Jurkat, Clone E6-1 (cell line): ENCODE results near the gene RPL36AL. TPM values are rescaled to one million over a fixed set of nuclear protein-coding genes. Genes with fewer than 3 reads are reported as not detected.
"Not testable (repeated sequence)": the region's sequence is repeated elsewhere in the genome, so short reads cannot be mapped to it uniquely, and the experiment has no call there.

ENCODE experiments used
- DNase-seq: peaks from one replicate; pipeline ENCODE4 v3.0.0-alpha.2; 2011; ENCODE audit warnings: low read depth, low spot score
- H3K4me3 ChIP-seq: 2 replicates; pipeline ENCODE4 v1.5.1; 2011; ENCODE audit warnings: mild to moderate bottlenecking, low read length, control low read depth, moderate library complexity
- polyA plus RNA-seq: library from polyadenylated mRNA; unstranded; fragments of >200 nt; gene quantifications from one replicate; pipeline ENCODE4 v1.2.1, GENCODE V29; 2012; ENCODE audit warnings: missing spikeins; ENCODE audit not compliant: insufficient read length, insufficient read depth

RPL36AL gene
- 479 TPM for polyA plus RNA-seq

GRCh38 chr14:49620182-49621113 is at the start of gene RPL36AL, which contains the start of gene MGAT2:
TSS of gene RPL36AL (minus strand) at chr14:49620626. CDS start at chr14:49619104, 1,522 bp downstream.
TSS of gene MGAT2 (plus strand) at chr14:49620799. CDS start at chr14:49621269, 470 bp downstream.
- H3K4me3 ChIP-seq, result peak within 1 kb of the TSS; percentile 74
- DNase-seq, result peak; percentile 97

GRCh38 chr14:49659526-49660455 is 39.4 kb upstream of the RPL36AL start:
- no peak overlapping the region for H3K4me3 ChIP-seq
- DNase-seq, result no peak

- not testable (repeated sequence) for H3K4me3 ChIP-seq, DNase-seq
Observed at GRCh38 chr14:49657500-49657899, 37.1 kb upstream of the RPL36AL start.

GRCh38 chr14:49654511-49654910 is 34.1 kb upstream of the RPL36AL start:
- DNase-seq, result no peak
- no peak overlapping the region for H3K4me3 ChIP-seq

DNA sequence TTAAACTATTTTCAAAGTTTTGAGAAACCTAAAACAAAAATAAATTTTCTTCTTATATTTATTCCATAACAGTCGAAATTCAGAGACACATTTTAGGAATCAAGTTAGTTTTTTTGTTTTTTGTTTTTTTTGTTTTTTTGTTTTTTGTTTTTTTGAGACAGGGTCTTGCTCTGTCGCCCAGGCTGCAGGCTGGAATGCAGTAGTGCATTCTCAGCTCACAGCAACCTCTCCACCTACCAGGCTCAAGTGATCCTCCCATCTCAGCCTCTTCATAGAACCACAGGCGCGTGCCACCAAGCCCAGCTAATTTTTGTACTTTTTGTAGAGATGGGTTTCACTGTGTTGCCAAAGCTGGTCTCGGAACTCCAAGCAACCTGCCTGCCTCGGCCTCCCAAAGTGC is 33.1 kb upstream of the RPL36AL start:
- no peak for DNase-seq
- H3K4me3 ChIP-seq, result no peak overlapping the region

DNA sequence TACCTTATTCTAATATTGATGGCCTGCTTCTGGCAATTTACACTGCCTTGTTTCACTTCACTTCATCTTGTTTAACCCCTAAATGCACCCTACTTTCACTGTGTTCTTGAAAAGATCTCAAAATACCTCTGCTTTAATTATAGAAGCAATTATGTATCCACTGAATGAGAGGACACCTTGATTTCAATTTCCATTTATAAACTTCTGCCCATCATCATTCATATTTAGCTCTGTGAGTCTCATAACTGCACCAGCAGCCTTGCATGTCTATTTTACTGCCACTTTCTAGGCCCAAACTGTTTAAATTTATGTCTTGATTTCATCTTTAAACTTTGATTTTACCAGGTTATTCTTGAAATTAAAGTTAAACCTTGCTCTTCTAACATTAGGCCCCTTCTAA is 21.7 kb upstream of the RPL36AL start:
- no peak for DNase-seq
- H3K4me3 ChIP-seq, result no peak overlapping the region

- DNase-seq, result no peak
Observed at GRCh38 chr14:49641697-49642129, 21.3 kb upstream of the RPL36AL start.

DNA sequence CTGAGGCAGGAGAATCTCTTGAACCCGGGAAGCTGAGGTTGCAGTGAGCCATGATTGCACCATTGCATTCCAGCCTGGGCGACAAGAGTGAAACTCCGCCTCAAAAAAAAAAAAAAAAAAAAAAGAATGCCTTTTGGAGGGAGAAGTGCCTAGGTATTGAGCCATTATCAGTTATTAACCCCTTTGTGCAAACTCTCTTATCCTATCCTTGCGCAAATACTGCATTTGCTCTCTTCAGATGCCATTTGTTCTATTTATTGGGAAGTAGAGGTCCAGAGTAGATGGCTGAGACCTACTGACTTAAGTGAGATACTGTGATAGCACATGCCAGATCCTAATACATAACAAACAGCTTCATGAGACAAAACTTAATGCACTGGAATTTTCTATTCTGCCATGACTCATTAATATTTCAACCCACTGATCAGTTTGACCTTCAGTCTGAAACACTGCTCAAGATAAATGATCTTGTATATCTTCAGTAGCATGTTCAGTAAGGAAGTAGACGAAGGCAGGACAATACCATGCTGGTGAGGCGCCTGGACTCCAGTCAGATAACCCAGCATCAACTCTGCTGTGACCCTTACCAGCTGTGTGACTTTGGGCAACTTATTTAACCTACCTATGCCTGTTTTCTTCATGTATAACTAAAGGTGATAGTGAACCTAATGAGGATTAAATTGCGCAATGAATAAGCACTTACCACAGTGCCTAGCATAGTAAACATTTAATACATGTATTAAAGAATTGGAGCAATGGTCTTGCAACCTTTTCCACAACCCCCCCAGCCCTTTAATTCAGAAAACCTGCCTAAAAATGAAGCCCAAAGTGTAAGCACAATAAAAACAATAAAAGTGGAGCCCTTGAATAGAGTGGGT is 20.4 kb upstream of the RPL36AL start:
- no peak overlapping the region for H3K4me3 ChIP-seq
- DNase-seq, result no peak

More at GRCh38 chr14:49641697-49642129, 21.3 kb upstream of the RPL36AL start:
- no peak overlapping the region for H3K4me3 ChIP-seq

GRCh38 chr14:49637534-49638078 is 17.2 kb upstream of the RPL36AL start:
- no peak overlapping the region for H3K4me3 ChIP-seq
- no peak for DNase-seq

DNA sequence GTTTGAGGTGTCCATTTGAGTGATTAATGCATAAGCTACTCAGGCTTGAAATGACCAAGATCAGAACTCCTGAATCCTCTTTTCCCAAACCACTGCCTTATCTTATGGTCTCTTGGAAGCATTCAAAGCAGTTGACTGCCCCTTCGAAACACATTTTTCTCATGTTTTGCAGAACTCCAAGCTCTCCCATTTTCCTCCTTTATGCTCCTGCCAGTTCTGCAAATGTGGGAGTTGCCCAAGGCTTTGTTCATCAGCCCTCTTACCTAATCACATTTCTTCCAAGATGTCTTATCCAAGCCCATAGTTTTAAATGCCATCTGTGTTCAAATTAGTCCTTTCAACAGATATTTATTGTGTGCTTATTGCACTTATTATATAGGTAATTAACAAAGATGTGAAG is 16.4 kb upstream of the RPL36AL start:
- DNase-seq, result no peak
- H3K4me3 ChIP-seq, result no peak overlapping the region

DNA sequence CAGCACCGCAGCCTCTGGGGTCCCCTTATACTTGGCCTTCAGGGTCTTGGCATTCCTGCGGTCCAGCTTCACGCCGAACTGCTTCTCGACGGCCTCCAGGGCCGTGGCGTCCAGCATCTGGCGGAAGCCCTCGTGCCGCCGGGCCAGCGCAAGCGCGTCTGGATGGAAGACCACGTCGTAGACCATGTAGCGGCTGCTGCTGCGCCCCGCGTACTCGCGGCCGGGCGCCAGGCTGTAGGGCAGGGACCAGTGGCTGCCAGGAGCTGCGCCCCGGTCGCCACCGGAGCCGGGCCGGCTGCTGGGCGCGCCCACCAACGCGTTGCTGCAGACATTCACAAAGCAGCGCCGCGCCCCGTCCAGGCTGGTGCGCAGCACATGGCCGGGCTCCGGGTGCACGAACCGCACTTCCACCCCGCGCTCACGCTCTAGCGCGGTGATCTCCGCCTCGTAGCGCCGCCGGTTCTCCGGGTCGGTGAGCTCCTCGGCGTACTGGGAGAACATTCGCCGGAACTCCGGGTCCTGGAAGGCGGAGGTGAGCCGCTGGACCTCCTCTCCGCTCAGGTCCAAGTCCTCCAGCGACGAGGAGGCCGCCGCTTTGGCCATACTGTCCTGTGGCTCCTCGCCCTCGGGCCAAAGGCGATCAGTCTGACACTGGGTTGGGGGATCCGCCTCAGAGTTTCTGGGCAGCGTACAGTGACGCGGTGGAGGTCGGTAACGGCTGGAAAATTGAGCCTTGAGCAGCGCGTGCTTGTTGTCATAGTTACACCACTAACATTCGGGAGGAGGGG is 14.3 kb upstream of the RPL36AL start, which contains the start of gene DNAAF2:
TSS of gene DNAAF2 (minus strand) at position 698 of the 788 bp plus-strand sequence. CDS start at position 603, 95 bp downstream.
- H3K4me3 ChIP-seq, result peak within 1 kb of the TSS; percentile 93
- peak; percentile 46 for DNase-seq

GRCh38 chr14:49633640-49634546 is 13.5 kb upstream of the RPL36AL start:
- H3K4me3 ChIP-seq, result peak overlapping the region; percentile 93
- DNase-seq, result peak; percentile 90

GRCh38 chr14:49623941-49624839 is 3.8 kb upstream of the RPL36AL start:
- H3K4me3 ChIP-seq, result no peak overlapping the region

DNA sequence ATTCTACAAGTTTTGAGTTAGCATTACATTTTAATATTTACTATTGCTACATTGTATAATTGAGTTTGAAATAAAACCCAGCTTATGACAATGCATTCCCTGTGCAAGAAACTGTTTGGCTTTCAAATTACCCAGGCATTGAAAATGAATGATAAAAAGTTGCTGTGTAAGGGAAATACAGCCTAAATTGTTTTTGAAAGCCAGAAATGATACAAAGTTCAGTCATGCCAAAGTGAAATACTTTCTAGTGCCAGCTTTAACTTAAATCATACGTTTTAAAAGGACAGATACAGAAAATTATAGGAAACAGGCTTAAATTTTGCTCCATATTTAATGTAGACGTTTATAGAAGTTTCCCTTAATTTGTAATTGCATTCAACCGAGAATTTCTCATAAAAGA is 3.0 kb upstream of the RPL36AL start:
- no peak for DNase-seq
- H3K4me3 ChIP-seq, result no peak overlapping the region

More at GRCh38 chr14:49623941-49624839, 3.8 kb upstream of the RPL36AL start:
- no peak for DNase-seq

DNA sequence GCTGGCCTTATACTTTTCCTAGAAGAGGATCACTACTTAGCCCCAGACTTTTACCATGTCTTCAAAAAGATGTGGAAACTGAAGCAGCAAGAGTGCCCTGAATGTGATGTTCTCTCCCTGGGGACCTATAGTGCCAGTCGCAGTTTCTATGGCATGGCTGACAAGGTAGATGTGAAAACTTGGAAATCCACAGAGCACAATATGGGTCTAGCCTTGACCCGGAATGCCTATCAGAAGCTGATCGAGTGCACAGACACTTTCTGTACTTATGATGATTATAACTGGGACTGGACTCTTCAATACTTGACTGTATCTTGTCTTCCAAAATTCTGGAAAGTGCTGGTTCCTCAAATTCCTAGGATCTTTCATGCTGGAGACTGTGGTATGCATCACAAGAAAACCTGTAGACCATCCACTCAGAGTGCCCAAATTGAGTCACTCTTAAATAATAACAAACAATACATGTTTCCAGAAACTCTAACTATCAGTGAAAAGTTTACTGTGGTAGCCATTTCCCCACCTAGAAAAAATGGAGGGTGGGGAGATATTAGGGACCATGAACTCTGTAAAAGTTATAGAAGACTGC is 1.7 kb upstream of the RPL36AL start:
- no peak for DNase-seq
- peak overlapping the region; percentile 74 for H3K4me3 ChIP-seq
